ENCODE results near the gene SUMO3.

DNA sequence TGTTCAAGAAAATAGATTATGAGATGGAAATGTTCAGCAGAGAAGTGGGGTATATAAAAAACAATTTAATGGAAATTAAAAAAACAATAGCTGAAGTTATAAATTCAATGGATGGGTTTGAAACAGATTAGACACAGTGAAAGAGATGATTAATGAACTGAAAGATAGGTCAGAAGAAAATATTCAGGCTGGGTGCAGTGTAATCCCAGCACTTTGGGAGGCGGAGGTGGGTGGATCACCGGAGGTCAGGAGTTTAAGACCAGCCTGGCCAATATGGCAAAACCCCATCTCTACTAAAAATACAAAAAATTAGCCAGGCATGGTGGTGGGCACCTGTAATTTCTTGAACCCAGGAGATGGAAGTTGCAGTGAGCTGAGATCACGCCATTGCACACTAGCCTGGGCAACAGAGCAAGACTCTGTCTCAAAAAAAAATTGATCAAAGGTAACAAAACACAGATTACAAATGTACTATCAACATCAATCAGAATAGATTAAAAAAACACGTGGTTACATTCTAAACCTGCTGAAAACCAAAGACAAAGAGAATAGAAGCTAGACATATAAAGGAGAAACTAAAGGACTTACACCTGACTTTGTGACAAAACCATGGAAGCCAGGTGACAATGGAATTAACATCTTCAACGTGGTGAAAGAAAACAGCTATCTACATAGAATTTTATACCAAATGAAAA, 4.8 kb upstream of the SUMO3 start:
- TF ChIP-seq, protein P1, sequence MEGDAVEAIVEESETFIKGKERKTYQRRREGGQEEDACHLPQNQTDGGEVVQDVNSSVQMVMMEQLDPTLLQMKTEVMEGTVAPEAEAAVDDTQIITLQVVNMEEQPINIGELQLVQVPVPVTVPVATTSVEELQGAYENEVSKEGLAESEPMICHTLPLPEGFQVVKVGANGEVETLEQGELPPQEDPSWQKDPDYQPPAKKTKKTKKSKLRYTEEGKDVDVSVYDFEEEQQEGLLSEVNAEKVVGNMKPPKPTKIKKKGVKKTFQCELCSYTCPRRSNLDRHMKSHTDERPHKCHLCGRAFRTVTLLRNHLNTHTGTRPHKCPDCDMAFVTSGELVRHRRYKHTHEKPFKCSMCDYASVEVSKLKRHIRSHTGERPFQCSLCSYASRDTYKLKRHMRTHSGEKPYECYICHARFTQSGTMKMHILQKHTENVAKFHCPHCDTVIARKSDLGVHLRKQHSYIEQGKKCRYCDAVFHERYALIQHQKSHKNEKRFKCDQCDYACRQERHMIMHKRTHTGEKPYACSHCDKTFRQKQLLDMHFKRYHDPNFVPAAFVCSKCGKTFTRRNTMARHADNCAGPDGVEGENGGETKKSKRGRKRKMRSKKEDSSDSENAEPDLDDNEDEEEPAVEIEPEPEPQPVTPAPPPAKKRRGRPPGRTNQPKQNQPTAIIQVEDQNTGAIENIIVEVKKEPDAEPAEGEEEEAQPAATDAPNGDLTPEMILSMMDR (IDR thresholded peaks at IDR 0.05; ENCODE audit: control extremely low read depth in 1 of 3, insufficient read depth in 1 of 3, low read depth in 1 of 3, low read length in 3 of 3), result no peak
- TF ChIP-seq EP300 (IDR thresholded peaks at IDR 0.05; ENCODE audit: borderline replicate concordance in 1 of 2, low read depth in 2 of 2, low read length in 2 of 2), result no peak
- no peak for TF ChIP-seq GABPA (IDR thresholded peaks at IDR 0.05; ENCODE audit: borderline replicate concordance, insufficient read depth, low read length)
- TF ChIP-seq POLR2A (IDR thresholded peaks at IDR 0.05; ENCODE audit: control extremely low read depth in 1 of 2, low read depth in 2 of 2, low read length in 2 of 2), result no peak
- TF ChIP-seq BRCA1 (IDR thresholded peaks at IDR 0.05; ENCODE audit: low read depth, low read length), result no peak
- TF ChIP-seq MAFK (IDR thresholded peaks at IDR 0.05; ENCODE audit: low read depth, low read length), result no peak
- no peak for TF ChIP-seq TAF7 (optimal IDR thresholded peaks at IDR 0.05; ENCODE audit: borderline replicate concordance, low read depth, low read length)
- TF ChIP-seq PHF8 (conservative IDR thresholded peaks at IDR 0.05; ENCODE audit: low read depth, low read length), result no peak
- TF ChIP-seq RNF2 (IDR thresholded peaks at IDR 0.05; ENCODE audit: borderline replicate concordance, low read depth, low read length, missing control alignments, poor library complexity, severe bottlenecking), result no peak
- no peak for TF ChIP-seq KDM1A (IDR thresholded peaks at IDR 0.05; ENCODE audit: borderline replicate concordance, low read length)
- TF ChIP-seq YY1 (IDR thresholded peaks at IDR 0.05; ENCODE audit: low read depth, low read length), result no peak
